Pulmonary artery endothelial cell (primary cell): ENCODE measurements around the gene ZNF787. TPM values are rescaled to one million over a fixed set of nuclear protein-coding genes. Genes with fewer than 3 reads are reported as not detected.
"Not testable (repeated sequence)": the region's sequence is repeated elsewhere in the genome, so short reads cannot be mapped to it uniquely, and the experiment has no call there.

ENCODE experiments used
- DNase-seq: peaks from one replicate; pipeline ENCODE4 v3.0.0-alpha.2; 2011; ENCODE audit warnings: low read depth, low spot score
- total RNA-seq: library from RNA; depleted of rRNA; stranded (reverse); fragments of >200 nt; gene quantifications from 2 replicates; pipeline ENCODE4 v1.2.3, GENCODE V29; 2014

ZNF787 gene
- total RNA-seq, 1 donor from 2014 or later = 39.2 TPM

GRCh38 chr19:56106397-56106849 lies 14.7 kb downstream of the ZNF787 start:
- DNase-seq = no peak

- not testable (repeated sequence) for DNase-seq
Measured at GRCh38 chr19:56105831-56106396, 15.2 kb downstream of the ZNF787 start.

- DNase-seq = no peak
Measured at GRCh38 chr19:56105090-56105701, 15.9 kb downstream of the ZNF787 start.

GRCh38 chr19:56104423-56104822 lies 16.7 kb downstream of the ZNF787 start:
- no peak for DNase-seq

- no peak for DNase-seq
Measured at GRCh38 chr19:56103027-56103614, 18.0 kb downstream of the ZNF787 start.

- no peak for DNase-seq
Measured at GRCh38 chr19:56101746-56102535, 19.2 kb downstream of the ZNF787 start.

- no peak for DNase-seq
Measured at GRCh38 chr19:56101095-56101494, 20.0 kb downstream of the ZNF787 start.

- no peak for DNase-seq
Measured at GRCh38 chr19:56099638-56100539, 21.2 kb downstream of the ZNF787 start.

- no peak for DNase-seq
Measured at GRCh38 chr19:56098731-56099568, 22.1 kb downstream of the ZNF787 start.

- not testable (repeated sequence) for DNase-seq
Measured at GRCh38 chr19:56098237-56098636, 22.9 kb downstream of the ZNF787 start.

- no peak for DNase-seq
Measured at GRCh38 chr19:56097776-56098175, 23.3 kb downstream of the ZNF787 start.

- DNase-seq = no peak
Measured at GRCh38 chr19:56097306-56097705, 23.8 kb downstream of the ZNF787 start.

- no peak for DNase-seq
Measured at GRCh38 chr19:56096665-56097064, 24.4 kb downstream of the ZNF787 start.

- DNase-seq = no peak
Measured at GRCh38 chr19:56094449-56094848, 26.6 kb downstream of the ZNF787 start.

- no peak for DNase-seq
Measured at GRCh38 chr19:56092685-56093631, 28.1 kb downstream of the ZNF787 start.

GRCh38 chr19:56091751-56092546 lies 29.1 kb downstream of the ZNF787 start:
- no peak for DNase-seq

- DNase-seq = no peak
Measured at GRCh38 chr19:56091066-56091490, 30.0 kb downstream of the ZNF787 start.

GRCh38 chr19:56089344-56089743 lies 31.8 kb downstream of the ZNF787 start:
- no peak for DNase-seq
